RWPE1 (cell line): ENCODE results near the gene INPP5F.
A peak's percentile ranks its signal among the peaks of the same experiment; 100 is the strongest.

Experiments used
- CTCF ChIA-PET: fragments of 350-600 bp; sonication (Branson Sonifier 250); formaldehyde crosslinking; extraction: SDS; loops from one replicate; lab custom pipeline; 2021; lab: Yijun Ruan, JAX
- POLR2A ChIA-PET: fragments of 400-600 bp; formaldehyde crosslinking; extraction: SDS; loops from one replicate; lab custom pipeline; 2020; ENCODE audit warnings: antibody characterized with exemption; ENCODE audit not compliant: low non-redundant PET; lab: Yijun Ruan, JAX
- DNase-seq: peaks from one replicate; pipeline ENCODE4 v3.0.0; 2012; ENCODE audit warnings: low spot score
- H3K27ac ChIP-seq: fragments of 450-650 bp; 2 replicates; pipeline ENCODE4 v1.5.1; 2017
- CTCF ChIP-seq: fragments of 450-650 bp; conservative IDR thresholded peaks from 2 replicates; pipeline ENCODE4 v1.5.1; 2017; ENCODE audit warnings: low read depth, mild to moderate bottlenecking

The INPP5F gene

GRCh38 chr10:119749455-119749854 is 23.6 kb downstream of the INPP5F start:
- CTCF ChIA-PET: interaction anchor here (1.4 kb wide), 1 partner anchor 64 kb away, joined by 3 read pairs; no protein-coding TSS in a partner anchor

GRCh38 chr10:119750391-119751230 is 24.8 kb downstream of the INPP5F start:
- ChIA-PET CTCF (interaction anchor here (0.5 to 2.4 kb wide), 38 partner anchors 8 to 668 kb away, joined by 3 to 26 read pairs (median 4); no protein-coding TSS in a partner anchor), POLR2A (no interaction called here)
- peak; percentile 67 for DNase-seq
- peak; percentile 95 for TF ChIP-seq CTCF
- no peak overlapping the region for H3K27ac ChIP-seq

More at GRCh38 chr10:119749455-119749854, 23.6 kb downstream of the INPP5F start:
- no peak overlapping the region for H3K27ac ChIP-seq
- no peak for DNase-seq
- POLR2A ChIA-PET: no interaction called here
- no peak for TF ChIP-seq CTCF

GRCh38 chr10:119753309-119753708 is 27.5 kb downstream of the INPP5F start:
- no peak for DNase-seq
- no peak for TF ChIP-seq CTCF
- ChIA-PET POLR2A (no interaction called here), CTCF (interaction anchor here (0.5 to 0.7 kb wide), 4 partner anchors 61 to 145 kb away, joined by 3 to 4 read pairs (median 3); no protein-coding TSS in a partner anchor)
- H3K27ac ChIP-seq: no peak overlapping the region

DNA sequence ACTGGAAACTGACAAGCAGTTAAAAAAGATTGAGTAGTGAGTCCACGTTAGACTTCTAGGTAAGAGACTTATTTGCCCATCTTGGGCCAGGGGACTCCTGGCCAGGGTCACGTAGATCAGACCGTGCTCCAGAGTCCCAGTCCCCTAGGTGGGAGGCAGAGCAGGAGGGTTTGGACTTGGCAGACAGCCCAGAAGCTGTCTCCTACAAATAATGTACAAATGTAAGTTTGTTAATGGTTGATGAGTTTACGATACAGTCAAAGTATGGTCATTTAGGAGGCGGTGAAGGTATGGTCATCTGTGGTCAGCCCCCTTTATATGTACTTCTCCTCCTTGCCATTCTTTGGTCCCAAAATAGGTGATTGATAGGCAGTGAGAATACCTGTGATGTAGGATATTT is 28.2 kb downstream of the INPP5F start:
- CTCF ChIA-PET: interaction anchor here (1.3 kb wide), 1 partner anchor 67 kb away, joined by 5 read pairs; no protein-coding TSS in a partner anchor
- DNase-seq: no peak
- POLR2A ChIA-PET: no interaction called here
- no peak for TF ChIP-seq CTCF
- H3K27ac ChIP-seq: no peak overlapping the region

DNA sequence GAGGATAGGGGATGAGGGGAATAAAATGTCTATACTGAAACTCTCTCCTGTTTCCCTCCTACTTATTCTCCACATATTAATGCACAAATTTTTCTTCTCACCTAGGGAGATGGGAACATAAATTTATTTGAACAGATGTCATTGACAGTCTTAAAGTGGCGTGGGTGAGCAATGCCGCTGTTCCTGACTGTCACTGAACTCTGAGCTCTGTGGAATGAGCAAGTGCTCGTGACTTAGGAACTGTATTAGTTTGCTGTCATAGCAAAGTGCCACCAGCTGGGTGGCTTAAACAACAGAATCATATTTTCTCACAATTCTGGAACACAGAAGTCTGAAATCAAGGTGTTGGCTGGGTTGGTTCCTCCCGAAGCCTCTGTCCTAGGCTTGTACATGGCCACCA is 29.1 kb downstream of the INPP5F start:
- TF ChIP-seq CTCF: no peak
- no peak for DNase-seq
- ChIA-PET POLR2A (no interaction called here), CTCF (interaction anchor here (1.3 kb wide), 1 partner anchor 68 kb away, joined by 5 read pairs; no protein-coding TSS in a partner anchor)
- H3K27ac ChIP-seq: no peak overlapping the region

DNA sequence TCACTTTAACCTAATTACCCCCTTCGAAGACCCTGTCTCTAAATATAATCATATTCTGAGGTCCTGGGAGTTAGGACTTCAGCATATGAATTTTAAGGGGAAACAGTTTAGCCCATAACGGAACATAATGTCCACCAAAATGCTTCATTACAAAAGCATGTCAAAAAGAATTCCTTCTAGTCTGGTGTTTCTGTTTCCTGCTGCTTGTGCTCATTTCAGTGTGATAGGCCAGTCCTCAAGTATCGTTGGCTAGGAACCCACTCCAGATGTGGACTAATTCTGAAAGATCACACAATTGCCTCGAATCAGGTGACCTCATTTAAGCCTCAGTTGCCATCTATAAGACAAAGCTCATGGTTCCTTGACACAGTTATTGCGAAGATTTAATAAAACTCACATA is 29.6 kb downstream of the INPP5F start:
- ChIA-PET CTCF (interaction anchor here (1.3 kb wide), 1 partner anchor 68 kb away, joined by 5 read pairs; no protein-coding TSS in a partner anchor), POLR2A (no interaction called here)
- no peak overlapping the region for H3K27ac ChIP-seq
- DNase-seq: no peak
- TF ChIP-seq CTCF: no peak
